Occipital lobe (tissue), 3 donors: ENCODE results near the gene CCNB2. TPM values are rescaled to one million over a fixed set of nuclear protein-coding genes. Genes with fewer than 3 reads are reported as not detected.

Experiments
- DNase-seq: peaks from one replicate; lab custom pipeline; 2025; lab: John Stamatoyannopoulos, UW
- small RNA-seq: library from RNA; depleted of rRNA; stranded (forward); fragments of <200 nt; gene quantifications from one replicate; pipeline ENCODE3, GENCODE V24; 2014
- total RNA-seq: library from RNA; depleted of rRNA; stranded (reverse); fragments of >200 nt; gene quantifications from one replicate; pipeline ENCODE4 v1.2.3, GENCODE V29; 2014

CCNB2 gene
- total RNA-seq, 1 donor from 2014 or later, result 4.4 TPM

- no peak for DNase-seq
Observed at GRCh38 chr15:59166601-59167265, 61.8 kb downstream of the CCNB2 start.

GRCh38 chr15:59168536-59168935 lies 63.6 kb downstream of the CCNB2 start:
- no peak for DNase-seq

- no peak for DNase-seq
Observed at GRCh38 chr15:59169251-59169708, 64.3 kb downstream of the CCNB2 start.

- no peak for DNase-seq
Observed at GRCh38 chr15:59170295-59171066, 65.5 kb downstream of the CCNB2 start.

GRCh38 chr15:59171067-59171397 lies 66.1 kb downstream of the CCNB2 start:
- no peak for DNase-seq

- no peak for DNase-seq
Observed at GRCh38 chr15:59172289-59172901, 67.4 kb downstream of the CCNB2 start.

- no peak for DNase-seq
Observed at GRCh38 chr15:59173194-59173593, 68.2 kb downstream of the CCNB2 start.

GRCh38 chr15:59174151-59174834 lies 69.3 kb downstream of the CCNB2 start:
- no peak for DNase-seq

Small RNA genes within 50 kb of the gene (small RNA-seq; reads per million reads assigned to genes)
- not detected for gene MIR2116

Other genes with a start within 250 kb of the CCNB2 start
- 96.1 TPM for gene SLTM, start 171.5 kb upstream of the CCNB2 start, total RNA-seq
- gene RNF111, start 117.5 kb upstream of the CCNB2 start, total RNA-seq, result 37.1 TPM
- gene LDHAL6B, start 101.7 kb downstream of the CCNB2 start, total RNA-seq, result not detected